ENCODE data around the gene KRT25.

The KRT25 gene, protein sequence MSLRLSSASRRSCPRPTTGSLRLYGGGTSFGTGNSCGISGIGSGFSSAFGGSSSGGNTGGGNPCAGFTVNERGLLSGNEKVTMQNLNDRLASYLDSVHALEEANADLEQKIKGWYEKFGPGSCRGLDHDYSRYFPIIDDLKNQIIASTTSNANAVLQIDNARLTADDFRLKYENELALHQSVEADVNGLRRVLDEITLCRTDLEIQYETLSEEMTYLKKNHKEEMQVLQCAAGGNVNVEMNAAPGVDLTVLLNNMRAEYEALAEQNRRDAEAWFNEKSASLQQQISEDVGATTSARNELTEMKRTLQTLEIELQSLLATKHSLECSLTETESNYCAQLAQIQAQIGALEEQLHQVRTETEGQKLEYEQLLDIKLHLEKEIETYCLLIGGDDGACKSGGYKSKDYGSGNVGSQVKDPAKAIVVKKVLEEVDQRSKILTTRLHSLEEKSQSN

DNA sequence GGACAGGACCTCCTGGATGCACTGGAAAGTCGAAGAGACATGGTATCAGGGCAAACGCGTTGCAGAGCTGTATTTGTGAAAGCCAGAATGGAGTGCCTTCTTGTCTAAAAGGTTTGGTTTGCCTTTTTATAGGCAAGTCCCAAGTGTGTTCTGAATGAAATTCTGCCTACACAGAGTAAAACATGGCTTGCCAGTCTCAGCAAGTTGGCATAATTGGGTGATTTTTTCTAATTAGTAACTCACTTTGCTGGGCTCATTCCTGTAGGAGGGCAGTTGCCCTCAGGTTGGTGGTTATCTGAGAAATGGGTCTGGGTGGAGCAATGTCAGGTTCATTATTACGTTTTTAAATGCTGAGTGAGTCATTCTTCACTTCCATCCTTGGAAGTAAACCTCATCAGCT lies at the start of gene KRT25:
Gene KRT25, minus strand, starts transcription at position 101 of the 400 bp plus-strand sequence. Its CDS starts 60 bp downstream, at position 41.
- no peak for DNase-seq

DNA sequence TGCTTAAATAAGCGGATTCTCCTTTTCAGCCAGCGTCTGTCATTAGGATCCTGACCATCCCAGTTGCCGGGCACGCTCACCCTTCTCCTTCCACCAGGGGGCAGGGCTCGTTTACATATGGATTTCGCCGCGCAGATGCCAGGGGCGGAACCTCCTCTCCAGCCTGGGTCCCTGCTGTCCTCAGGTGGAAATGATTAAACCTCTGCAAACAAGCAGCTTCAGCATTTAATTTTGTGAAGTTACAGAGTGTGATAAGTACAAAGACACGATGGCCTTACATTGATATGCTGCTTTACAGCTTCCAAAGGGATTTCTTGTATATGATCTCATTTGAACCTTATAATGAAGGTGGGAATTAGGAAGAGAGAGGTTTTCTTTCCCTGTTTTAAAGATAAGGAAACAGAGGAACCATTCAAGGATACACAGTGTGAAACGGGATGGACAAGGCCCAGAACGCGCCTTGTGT lies 48.5 kb upstream of the KRT25 start:
- peak; percentile 69 for DNase-seq

DNA sequence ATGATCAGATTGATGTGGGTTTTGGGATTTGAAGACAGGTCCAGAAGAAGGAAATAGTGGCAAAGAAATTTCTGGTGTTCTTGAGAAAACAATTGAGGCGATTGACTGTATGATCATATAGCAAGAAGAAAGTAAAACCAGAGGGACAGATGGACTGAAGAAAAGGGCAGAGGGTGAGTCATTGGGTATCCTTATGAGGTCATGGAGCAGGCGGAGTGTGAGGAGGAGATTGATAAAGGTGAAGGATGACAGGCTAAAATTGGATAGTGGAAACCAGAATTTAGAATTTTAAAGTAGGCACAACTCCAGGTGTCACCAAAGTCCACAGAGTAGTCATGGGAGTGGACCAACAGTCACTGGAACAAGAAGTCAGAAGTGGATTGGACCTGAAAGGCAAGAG lies 46.0 kb upstream of the KRT25 start:
- DNase-seq, result no peak

DNA sequence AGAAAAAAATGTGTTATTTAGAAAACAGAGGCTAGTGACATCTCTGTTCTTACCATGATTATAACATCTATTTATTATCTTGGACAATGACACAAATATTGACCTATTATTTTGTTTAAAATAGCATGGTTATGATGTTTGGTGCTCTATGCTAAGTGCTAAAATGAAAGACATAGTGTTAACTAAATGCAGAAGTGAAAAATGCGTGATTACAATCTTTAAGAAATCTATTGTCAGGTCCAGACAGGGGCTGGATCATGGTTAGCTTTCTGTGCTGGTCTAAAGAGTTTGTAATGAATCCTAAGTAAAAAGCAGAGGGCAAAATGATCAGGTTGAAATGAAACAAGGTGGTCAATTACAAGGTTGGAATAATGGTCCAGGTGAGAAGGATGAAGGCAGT lies 45.2 kb upstream of the KRT25 start:
- DNase-seq, result no peak

DNA sequence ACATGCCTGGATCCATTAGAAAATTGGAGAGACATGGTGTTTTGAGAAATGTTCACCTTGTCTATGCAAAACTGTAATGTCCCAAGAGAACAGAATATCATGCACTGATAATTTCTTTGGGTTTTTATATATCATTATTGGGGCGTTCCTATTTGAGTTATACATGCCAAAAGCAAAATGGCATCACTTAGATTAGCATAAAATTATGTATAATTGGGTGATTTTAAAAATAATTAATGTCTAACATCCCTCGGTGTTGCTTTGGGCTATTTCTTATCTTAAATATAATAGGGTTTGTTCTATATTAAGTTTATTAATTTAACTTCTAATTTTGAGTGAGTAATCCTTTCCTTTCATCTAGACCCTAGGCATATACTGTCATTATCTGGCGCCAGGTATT lies 44.7 kb upstream of the KRT25 start, which contains the start of gene KRT28:
Gene KRT28, minus strand, starts transcription at position 101 of the 400 bp plus-strand sequence. Its CDS starts 66 bp downstream, at position 35.
- no peak for DNase-seq

DNA sequence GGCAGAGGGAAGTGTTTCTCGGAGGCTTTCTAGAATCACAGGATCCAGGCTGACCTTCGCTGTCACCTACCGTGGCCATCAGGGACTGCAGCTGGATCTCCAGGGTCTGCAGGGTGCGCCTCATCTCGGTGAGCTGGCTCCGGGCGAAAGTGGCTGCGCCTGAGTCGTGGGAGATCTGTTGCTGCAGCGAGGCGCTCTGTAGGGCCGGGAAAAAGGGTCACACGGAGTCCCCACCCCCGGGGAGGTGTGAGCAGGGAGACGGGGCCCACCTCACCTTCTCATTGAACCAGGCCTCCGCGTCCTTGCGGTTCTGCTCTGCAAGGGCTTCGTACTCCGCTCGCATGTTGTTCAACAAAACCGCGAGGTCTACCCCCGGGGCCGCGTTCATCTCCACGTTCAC lies 41.7 kb upstream of the KRT25 start:
- DNase-seq, result no peak

DNA sequence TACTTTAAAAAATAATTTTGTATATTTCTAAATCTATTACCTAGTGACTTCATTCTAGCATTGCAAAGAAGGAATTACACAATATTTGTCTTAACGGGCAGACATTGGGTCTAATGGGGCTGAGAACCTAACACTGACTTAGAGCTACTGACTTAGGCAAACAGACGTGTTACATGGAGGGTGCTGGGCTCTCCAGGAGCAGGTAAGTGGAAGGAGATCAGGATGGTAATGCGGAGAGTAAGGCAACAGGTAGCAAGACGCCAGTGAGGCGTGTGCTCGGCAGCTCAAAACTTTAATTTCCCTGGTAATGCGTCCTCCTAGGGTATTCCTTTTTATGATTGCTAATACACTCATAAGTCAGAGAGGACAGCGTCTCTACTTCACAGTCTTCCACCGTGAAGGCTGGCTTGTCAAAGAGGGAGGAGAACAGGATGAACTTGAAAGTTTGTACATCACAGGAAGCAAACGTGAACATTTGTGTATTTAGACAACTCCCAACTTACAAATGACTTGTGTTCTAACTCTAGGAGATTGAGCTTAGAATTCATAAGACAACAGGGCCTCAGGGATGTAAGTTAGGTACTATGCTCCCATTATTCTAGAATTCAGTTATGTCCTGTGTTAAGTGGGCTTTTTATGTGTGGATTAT lies 40.0 kb upstream of the KRT25 start:
- DNase-seq, result no peak

DNA sequence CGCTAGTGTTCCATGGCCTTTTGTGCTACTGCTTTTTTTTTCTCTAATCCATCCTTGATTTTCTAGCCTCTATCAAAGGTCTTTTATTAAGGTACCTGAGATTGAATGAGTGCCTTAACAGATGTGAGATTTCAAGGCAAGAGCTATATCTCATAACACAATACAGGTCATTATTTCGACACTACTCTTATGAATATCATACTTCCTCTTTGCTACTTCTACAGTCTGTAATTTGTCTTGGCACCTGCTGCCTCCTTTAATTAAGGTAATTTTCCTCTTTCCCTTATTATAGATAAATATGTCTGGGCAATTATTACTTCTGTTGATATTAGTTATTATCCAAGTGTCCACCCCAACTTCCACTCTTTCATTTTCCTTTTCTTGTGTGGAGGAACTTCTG lies 39.3 kb upstream of the KRT25 start:
- DNase-seq, result no peak

DNA sequence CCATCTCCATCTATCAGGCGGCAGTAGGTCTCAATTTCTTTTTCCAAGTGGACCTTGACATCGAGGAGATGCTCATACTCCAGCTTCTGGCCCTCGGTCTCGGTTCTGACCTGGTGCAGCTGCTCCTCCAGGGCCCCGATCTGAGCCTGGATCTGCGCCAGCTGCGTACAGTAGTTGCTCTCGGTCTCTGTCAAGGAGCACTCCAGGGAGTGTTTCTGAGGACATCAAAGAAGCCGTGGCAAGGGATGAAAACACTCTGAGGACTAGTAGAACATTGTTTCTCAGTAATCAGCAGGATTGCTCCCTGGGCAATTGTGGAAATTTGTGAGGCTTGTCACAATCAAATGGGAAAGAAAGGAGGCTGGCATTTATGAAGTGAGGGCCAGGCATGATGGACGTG lies 38.7 kb upstream of the KRT25 start:
- DNase-seq, result peak; percentile 45

DNA sequence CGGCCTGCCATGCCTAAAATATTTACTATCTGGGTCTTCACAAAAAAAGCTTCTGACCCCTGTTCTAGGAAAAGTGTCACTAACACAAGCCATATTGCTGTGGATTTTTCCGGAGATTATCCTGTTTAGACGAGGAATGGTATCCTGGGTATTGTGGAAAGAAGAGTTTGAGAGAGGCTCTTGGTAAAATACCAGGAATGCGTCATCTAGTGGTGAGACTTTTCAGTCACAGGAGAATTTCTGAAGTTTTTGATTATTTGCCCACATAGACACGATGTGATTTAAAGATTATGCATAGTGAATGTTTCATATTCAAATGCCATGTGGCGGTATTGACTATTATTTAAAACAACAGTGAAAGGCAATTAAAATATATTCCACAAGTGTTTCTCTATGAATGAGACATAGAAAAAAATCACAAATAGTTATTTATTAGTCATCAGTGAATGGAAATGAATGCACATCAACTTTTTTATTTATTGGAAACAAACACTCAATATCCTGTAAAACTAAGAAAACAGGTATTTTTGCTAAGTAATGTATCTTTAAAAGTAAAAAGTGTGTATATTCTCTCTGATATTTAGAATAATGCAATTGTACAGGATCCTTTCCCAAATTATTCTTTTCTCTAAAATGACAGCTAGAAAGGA lies 36.8 kb upstream of the KRT25 start:
- DNase-seq, result no peak

DNA sequence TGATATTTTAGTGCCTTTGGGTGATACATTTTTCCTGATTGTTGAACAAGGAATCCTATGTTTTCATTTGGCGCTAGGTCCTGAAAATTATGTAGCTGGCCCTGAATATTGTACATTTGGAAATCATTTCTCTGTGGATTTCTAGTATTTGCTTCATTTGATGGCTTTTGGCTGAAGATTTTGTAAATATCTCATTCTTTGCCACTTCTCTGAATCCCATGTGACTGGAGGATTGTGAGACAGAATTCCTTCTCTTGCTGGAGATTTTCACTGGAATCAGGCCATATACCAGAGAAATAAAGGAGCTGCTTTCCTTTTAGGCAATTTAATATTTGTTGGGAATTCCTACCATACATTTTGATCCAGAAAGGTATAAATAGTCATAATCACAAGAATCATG lies 36.0 kb upstream of the KRT25 start:
- no peak for DNase-seq

DNA sequence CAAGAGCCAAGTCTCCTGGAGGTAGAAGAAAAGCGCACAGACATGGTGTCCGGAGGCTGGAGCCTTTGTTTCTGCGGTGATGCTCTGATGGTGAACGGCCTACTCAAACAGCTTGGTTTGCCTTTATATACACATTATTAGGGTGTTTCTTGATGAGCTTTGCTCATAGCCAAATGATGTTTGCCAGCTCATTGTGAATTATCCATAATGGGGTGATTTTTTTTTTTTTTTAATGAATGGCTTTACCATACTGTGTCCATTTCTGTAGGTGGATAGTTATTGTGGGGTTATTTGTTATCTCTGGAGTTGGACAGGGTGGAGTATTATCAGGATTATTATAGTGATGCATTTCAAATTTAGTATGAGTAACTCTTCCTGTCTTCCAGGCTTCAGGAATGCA lies 27.3 kb upstream of the KRT25 start, which contains the start of gene KRT27:
Gene KRT27, minus strand, starts transcription at position 101 of the 400 bp plus-strand sequence. Its CDS starts 57 bp downstream, at position 44.
- no peak for DNase-seq

DNA sequence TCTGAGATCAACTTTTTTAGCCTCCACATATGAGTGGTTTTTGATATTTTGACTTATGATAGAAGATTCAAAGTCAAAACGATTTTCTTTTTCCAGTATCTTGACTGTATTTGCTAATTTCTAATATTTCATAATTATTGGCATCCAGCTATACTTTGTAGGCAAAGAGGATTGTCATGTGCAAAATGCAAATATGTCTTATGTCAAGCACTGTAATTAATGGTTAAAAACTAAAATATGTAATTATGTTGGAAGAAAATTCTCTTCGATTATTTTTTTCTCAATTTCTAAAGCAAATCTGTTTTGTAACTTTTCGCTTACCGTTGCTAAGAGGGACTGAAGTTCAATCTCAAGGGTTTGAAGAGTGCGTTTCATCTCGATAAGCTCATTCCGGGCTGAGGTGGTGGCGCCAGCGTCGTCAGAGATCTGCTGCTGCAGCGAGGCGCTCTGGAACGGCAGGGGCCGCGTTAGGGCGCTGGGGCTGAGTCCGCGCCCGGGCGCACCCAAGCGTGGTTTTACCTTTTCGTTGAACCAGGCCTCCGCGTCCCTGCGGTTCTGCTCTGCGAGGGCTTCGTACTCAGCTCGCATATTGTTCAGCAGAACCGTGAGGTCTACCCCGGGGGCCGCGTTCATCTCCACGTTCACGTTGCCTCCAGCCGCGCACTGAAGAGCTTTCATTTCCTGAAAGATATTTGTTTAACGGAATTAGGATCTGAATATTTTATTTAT lies 24.2 kb upstream of the KRT25 start:
- peak; percentile 41 for DNase-seq

DNA sequence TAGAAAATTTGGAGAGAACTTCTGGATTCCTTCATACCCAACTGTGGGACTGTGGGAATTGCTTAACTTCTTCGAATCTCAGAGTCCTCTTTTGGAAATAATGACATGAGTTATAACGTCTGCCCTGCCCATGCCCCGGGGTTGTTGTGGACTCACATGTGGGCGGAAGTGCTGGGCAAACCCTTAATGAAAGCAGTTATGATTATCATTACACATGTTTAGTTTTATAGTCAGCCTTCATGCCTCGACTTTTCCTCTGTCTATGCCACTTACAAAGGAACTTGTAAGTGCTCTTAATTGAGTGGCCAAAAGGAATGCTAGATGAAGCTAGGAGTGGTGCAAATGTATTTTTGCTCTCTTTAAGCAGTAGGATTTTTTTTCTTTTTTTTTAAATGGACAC lies 23.3 kb upstream of the KRT25 start:
- DNase-seq, result no peak

DNA sequence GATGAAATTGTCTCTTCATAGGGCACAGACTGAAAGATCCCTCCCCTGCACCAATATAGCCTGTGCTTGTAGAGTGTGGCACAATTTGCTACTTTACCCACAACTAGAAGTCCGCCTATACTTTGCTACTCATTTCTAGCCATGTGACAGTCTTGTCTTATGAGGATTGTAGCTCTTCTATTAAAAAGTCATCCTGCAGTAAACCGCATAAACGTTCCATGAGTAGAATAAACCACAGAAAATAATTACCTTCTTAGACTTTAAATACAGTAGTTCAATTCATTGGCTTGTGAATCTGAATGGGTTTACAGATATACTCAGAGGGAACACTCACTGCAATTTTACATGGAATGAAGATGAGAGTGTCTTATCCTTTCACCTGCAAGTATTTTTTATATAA lies 22.8 kb upstream of the KRT25 start:
- DNase-seq, result no peak

DNA sequence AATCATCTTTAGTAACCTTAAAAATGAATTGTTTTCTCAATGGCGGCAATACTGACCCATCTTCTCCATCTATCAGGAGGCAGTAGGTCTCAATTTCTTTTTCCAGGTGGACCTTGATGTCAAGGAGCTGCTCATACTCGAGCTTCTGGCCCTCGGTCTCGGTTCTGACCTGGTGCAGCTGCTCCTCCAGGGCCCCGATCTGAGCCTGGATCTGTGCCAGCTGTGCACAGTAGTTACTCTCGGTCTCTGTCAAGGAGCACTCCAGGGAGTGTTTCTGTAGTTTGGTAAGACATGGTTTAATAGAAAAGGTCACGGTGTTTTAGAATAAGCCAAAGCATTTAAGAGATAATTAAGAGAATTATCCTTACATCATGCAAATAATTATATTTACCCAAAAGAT lies 22.3 kb upstream of the KRT25 start:
- DNase-seq, result no peak

DNA sequence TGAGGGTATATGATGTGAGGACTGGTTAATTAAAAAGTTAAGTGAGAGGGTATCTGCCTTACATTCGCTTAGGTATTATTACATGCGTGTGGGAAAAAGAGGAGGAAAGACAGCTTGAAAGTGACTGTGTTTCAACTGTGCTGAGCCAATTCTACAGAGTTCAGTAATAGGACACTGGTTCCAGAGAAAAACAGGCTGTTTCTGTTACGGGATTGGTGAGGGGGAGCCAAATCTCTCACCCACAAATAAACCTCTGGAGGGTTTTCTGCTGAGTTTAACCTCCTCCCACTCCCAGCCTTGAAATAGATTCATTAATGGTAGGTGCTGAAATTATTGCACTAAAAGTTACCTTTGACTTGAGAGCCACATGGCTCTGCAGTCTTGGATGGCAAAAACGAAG lies 20.8 kb upstream of the KRT25 start:
- DNase-seq, result no peak

DNA sequence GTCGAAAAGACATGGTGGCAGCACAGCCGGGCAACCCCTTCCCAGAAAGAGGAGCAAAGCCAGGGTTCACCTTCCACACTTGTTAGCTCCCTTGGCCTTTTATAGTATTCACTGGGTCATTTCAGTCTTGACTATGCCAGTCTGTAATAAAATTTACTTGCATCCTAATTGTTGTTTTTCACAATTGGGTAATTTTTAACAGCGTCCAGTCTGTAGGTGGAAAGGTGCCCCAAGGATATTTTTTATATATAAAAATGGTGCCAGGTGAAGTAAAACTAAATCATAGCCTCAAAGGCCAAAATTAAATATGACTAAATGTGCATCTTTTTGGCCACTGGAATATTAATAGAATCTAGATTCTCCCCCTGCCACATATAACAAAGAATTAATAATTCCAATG lies 17.0 kb upstream of the KRT25 start, which contains the start of gene KRT26:
Gene KRT26, minus strand, starts transcription at position 101 of the 400 bp plus-strand sequence. Its CDS starts 88 bp downstream, at position 13.
- no peak for DNase-seq

DNA sequence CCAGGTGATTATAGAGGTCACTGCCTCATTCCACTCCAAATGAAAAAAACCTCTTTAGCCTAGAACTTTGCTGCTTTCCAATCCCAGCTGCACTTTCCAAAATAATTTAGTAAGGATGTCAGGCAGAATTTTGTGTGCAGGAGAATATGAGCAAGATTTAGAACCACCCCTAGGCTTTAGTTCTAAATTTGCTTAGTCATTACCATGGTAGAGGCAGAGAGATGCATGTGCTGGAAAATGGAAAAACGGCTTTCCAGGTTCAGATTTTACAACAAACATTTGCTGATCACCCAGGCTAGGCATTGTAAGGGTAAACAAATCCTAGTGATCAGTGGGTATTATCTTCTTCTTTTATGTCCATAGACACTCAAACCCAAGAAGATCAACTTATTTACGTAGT lies 10.5 kb upstream of the KRT25 start:
- no peak for DNase-seq

DNA sequence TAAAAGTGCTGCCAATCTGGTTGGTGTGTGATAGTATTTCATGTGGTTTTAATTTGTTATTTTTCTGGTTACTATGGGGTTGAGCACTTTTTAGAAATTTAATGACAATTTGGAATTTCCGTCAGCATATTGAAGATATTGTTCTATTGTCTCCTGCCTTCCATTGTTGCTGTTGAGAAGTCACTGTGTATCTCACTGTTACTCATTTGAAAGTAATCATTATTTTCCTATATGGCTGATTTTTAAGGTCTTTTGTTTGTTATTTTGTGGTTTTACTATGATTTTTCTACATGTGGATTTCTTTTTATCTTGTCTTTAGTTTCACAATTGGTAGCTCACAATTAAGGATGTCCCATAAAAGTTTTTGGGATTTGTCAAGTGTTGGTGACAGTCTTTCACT lies 8.6 kb upstream of the KRT25 start:
- DNase-seq, result no peak

DNA sequence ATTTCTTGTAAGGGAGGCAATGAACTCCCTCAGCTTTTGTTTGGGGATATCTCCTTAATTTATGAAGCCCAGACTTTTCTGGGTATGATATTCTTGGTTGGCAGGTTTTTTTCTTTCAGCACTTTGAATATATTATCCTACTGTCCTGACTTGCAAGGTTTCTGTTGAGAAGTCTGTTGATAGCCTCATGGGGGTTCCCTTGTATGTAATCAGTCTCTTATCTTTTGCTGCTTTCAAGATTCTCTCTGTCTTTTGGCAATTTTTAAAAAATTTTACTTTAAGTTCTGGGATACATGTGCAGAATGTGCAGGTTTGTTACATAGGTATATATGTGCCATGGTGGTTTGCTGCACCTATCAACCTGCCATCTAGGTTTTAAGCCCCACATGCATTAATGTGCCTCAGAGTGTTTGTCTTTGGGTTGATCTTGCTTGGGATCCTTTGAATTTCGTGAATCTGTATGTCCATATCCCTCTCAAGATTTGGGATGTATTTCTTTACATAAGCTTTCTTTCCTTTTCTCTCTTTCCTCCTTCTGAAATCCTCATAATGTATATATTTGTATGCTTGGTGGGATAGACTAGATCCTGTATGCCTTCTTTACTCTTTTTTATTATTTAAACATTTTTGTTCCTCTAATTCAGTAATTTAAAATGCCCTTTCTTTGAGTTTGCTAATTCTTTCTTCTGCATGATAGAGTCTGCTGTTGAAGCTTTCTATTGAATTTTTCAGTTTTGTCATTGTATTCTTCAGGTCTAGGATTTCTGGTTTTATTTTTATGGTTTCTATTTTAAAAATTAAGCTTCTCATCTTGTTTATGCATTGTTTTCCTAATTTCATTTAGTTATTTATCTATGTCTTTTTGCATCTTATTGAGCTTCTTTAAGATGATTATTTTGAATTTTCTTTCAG lies 5.2 kb upstream of the KRT25 start:
- no peak for DNase-seq

DNA sequence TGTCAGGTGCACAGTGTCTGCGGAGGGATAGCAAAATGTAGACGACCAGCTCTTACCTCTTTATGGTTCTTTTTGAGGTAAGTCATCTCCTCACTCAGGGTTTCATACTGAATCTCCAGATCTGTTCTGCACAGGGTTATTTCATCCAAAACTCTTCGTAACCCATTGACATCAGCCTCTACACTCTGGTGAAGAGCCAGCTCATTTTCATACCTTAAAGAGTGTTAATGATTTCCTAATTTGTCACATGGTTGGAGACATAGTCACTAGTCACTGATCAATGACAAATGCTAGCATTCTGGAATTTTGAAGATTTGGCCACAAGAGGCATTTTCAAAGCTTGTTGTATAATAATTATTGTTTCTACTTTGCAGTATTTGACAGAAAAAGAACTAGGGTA lies 1.3 kb downstream of the KRT25 start:
- no peak for DNase-seq
